Naive thymus-derived CD4-positive, alpha-beta T cell (primary cell): Measurements from ENCODE around the gene TM4SF18. TPM values are rescaled to one million over a fixed set of nuclear protein-coding genes. Genes with fewer than 3 reads are reported as not detected.

Experiments
- ATAC-seq: fragments of 150-1000 bp; cut with Tn5 transposase; 2 replicates; pipeline ENCODE4 v1.10.0; 2021; ENCODE audit warnings: mild to moderate bottlenecking, moderate library complexity
- CTCF ChIA-PET: fragments of 350-600 bp; sonication (Branson Sonifier 250); formaldehyde crosslinking; loops from one replicate; lab custom pipeline; 2021; ENCODE audit warnings: antibody characterized with exemption; lab: Charles Lee
- POLR2A ChIA-PET: fragments of 350-600 bp; sonication (Branson Sonifier 250); formaldehyde crosslinking; loops from one replicate; lab custom pipeline; 2021; ENCODE audit warnings: antibody characterized with exemption, inconsistent platforms; lab: Charles Lee
- DNase-seq, 9 donors: peaks; one replicate each; pipeline versions ENCODE4 v3.0.0 to v3.0.0-alpha.2; 2020 to 2022; ENCODE audit warnings: mixed read lengths in 1 of 9
- H3K27ac ChIP-seq: one replicate; pipeline ENCODE4 v1.7.0; 2013; ENCODE audit warnings: mild to moderate bottlenecking, low read depth, low read length, moderate library complexity
- H3K27me3 ChIP-seq, 2 donors: one replicate each; pipeline ENCODE4 v1.7.0; 2013; ENCODE audit warnings: low read length in 2 of 2, mild to moderate bottlenecking in 2 of 2, moderate library complexity in 2 of 2; ENCODE audit not compliant: control insufficient read depth in 2 of 2, insufficient read depth in 2 of 2
- H3K36me3 ChIP-seq, 3 experiments: 1 replicate in 2 of 3; 2 replicates in 1 of 3; pipeline ENCODE4 v1.7.0; 2013; ENCODE audit warnings: low read length in 3 of 3, mild to moderate bottlenecking in 3 of 3, moderate library complexity in 1 of 3; ENCODE audit not compliant: insufficient read depth in 3 of 3, control insufficient read depth in 2 of 3
- H3K4me1 ChIP-seq, 2 donors: one replicate each; pipeline ENCODE4 v1.7.0; 2013; ENCODE audit warnings: low read length in 2 of 2, mild to moderate bottlenecking in 2 of 2, moderate library complexity in 1 of 2; ENCODE audit not compliant: control insufficient read depth in 2 of 2, insufficient read depth in 2 of 2
- H3K4me3 ChIP-seq: 2 replicates; pipeline ENCODE4 v1.7.0; 2013; ENCODE audit warnings: mild to moderate bottlenecking, low read length
- H3K9me3 ChIP-seq, 3 experiments: 1 replicate in 2 of 3; 2 replicates in 1 of 3; pipeline ENCODE4 v1.7.0; 2013; ENCODE audit warnings: low read length in 3 of 3; ENCODE audit not compliant: control insufficient read depth in 2 of 3
- H3K27ac Mint-ChIP-seq, 9 donors: one replicate each; pipeline ENCODE4 v1.8.0; 2020 to 2022; ENCODE audit warnings: mixed read lengths in 9 of 9, mild to moderate bottlenecking in 8 of 9, moderate library complexity in 5 of 9, inconsistent platforms in 2 of 9
- H3K27me3 Mint-ChIP-seq, 5 donors: one replicate each; pipeline ENCODE4 v1.8.0; 2021 to 2022; ENCODE audit warnings: mixed read lengths in 5 of 5, mild to moderate bottlenecking in 1 of 5
- H3K36me3 Mint-ChIP-seq, 5 donors: one replicate each; pipeline ENCODE4 v1.8.0; 2020 to 2022; ENCODE audit warnings: mixed read lengths in 5 of 5, mild to moderate bottlenecking in 3 of 5, inconsistent platforms in 1 of 5
- H3K4me1 Mint-ChIP-seq, 7 donors: one replicate each; pipeline ENCODE4 v1.8.0; 2020 to 2022; ENCODE audit warnings: mixed read lengths in 7 of 7, mild to moderate bottlenecking in 3 of 7, inconsistent platforms in 1 of 7
- H3K4me3 Mint-ChIP-seq, 10 donors: one replicate each; pipeline ENCODE4 v1.8.0; 2020 to 2022; ENCODE audit warnings: mild to moderate bottlenecking in 10 of 10, mixed read lengths in 10 of 10, moderate library complexity in 6 of 10, inconsistent platforms in 2 of 10
- H3K9me3 Mint-ChIP-seq, 11 donors: one replicate each; pipeline ENCODE4 v1.8.0; 2020 to 2022; ENCODE audit warnings: mixed read lengths in 11 of 11, mild to moderate bottlenecking in 4 of 11, inconsistent platforms in 1 of 11, moderate library complexity in 1 of 11
- intact Hi-C, 2 donors: fragments of 100-400 bp; cut with micrococcal nuclease; formaldehyde crosslinking; loops; one replicate each; pipeline ENCODE4 v1.15.1; 2023
- polyA plus RNA-seq, 2 donors: library from polyadenylated mRNA; unstranded; fragments of 300-500 nt; fragmentation: Illumina TruSeq; gene quantifications; one replicate each; pipeline ENCODE4 v1.2.3, GENCODE V29; 2021
- total RNA-seq, 6 experiments: library from RNA in 5 of 6; stranded (reverse) in 5 of 6; gene quantifications; 1 replicate in 5 of 6; 2 replicates in 1 of 6; pipeline ENCODE4 v1.2.3 and lab custom pipeline; 2021 to 2026

Gene TM4SF18
- total and polyA plus RNA-seq, 7 experiments from 2014 or later = not detected

GRCh38 chr3:149278911-149279310 is 54.5 kb downstream of the TM4SF18 start:
- Mint-ChIP-seq H3K27ac (peak overlapping the region in 3 of 9 donors; percentile 23 to 39 (median 37)), H3K9me3 (no peaks in the 10 kb centered on the region), H3K4me3 (no peak overlapping the region), H3K36me3 (no peaks in the 10 kb centered on the region), H3K4me1 (peaks cover 6 to 17% (median 13%) of the 10 kb centered on the region in 7 donors), H3K27me3 (peaks cover 0 to 3% (median 0%) of the 10 kb centered on the region in 5 donors)
- Histone ChIP-seq H3K36me3 (no peaks in the 10 kb centered on the region), H3K9me3 (no peaks in the 10 kb centered on the region), H3K4me1 (peaks cover 4 to 13% of the 10 kb centered on the region in 2 donors), H3K4me3 (no peak overlapping the region), H3K27ac (no peak overlapping the region), H3K27me3 (no peaks in the 10 kb centered on the region)
- intact Hi-C loops = loop anchor here in 1 of 2 donors (10.0 kb wide), 1 partner anchor 536 kb away; the partner anchor contains the start of gene RNF13
- no peak for DNase-seq
- ChIA-PET POLR2A (no interaction called here), CTCF (interaction anchor here (3.4 kb wide), 1 partner anchor 159 kb away, joined by 19 read pairs; no protein-coding TSS in a partner anchor)
- ATAC-seq = no peak

- DNase-seq = peak in 6 of 9 donors; percentile 6 to 44 (median 37)
- POLR2A ChIA-PET = no interaction called here
- peaks cover 0 to 3% (median 0%) of the 10 kb centered on the region in 5 donors for H3K27me3 Mint-ChIP-seq
- peaks cover 6 to 17% (median 13%) of the 10 kb centered on the region in 7 donors for H3K4me1 Mint-ChIP-seq
- H3K9me3 Mint-ChIP-seq = no peaks in the 10 kb centered on the region
- Histone ChIP-seq H3K4me3 (peak overlapping the region; percentile 7), H3K4me1 (peaks cover 4 to 13% of the 10 kb centered on the region in 2 donors), H3K9me3 (no peaks in the 10 kb centered on the region), H3K36me3 (no peaks in the 10 kb centered on the region), H3K27ac (no peak overlapping the region), H3K27me3 (no peaks in the 10 kb centered on the region)
- H3K4me3 Mint-ChIP-seq = peak overlapping the region in 8 of 10 donors; percentile 57 to 91 (median 78)
- peak overlapping the region; percentile 20 to 94 (median 85) for H3K27ac Mint-ChIP-seq
- CTCF ChIA-PET = interaction anchor here (0.8 kb wide), 1 partner anchor 157 kb away, joined by 4 read pairs; no protein-coding TSS in a partner anchor
- H3K36me3 Mint-ChIP-seq = no peaks in the 10 kb centered on the region
- intact Hi-C loops = loop anchor here (1.0 to 10.0 kb wide), 2 partner anchors 191 to 537 kb away; partner anchors contain the start of genes HLTF (in 1 of the 2) and RNF13 (in 1 of the 2)
- peak; percentile 70 for ATAC-seq
Observed at GRCh38 chr3:149277331-149277813, 56.1 kb downstream of the TM4SF18 start.

GRCh38 chr3:149276619-149277018 is 56.8 kb downstream of the TM4SF18 start:
- DNase-seq (no peak), ATAC-seq (no peak)
- Histone ChIP-seq H3K27ac (no peak overlapping the region), H3K36me3 (no peaks in the 10 kb centered on the region), H3K4me3 (no peak overlapping the region), H3K9me3 (no peaks in the 10 kb centered on the region), H3K27me3 (no peaks in the 10 kb centered on the region), H3K4me1 (peaks cover 4 to 13% of the 10 kb centered on the region in 2 donors)
- H3K27ac Mint-ChIP-seq = peak overlapping the region in 5 of 9 donors; percentile 70 to 94 (median 82)
- no peaks in the 10 kb centered on the region for H3K9me3 Mint-ChIP-seq
- H3K27me3 Mint-ChIP-seq = peaks cover 0 to 3% (median 0%) of the 10 kb centered on the region in 5 donors
- H3K4me3 Mint-ChIP-seq = peak overlapping the region in 3 of 10 donors; percentile 70 to 91 (median 77)
- ChIA-PET CTCF (interaction anchor here (0.8 to 1.0 kb wide), 2 partner anchors 150 to 156 kb away, joined by 3 to 4 read pairs; no protein-coding TSS in a partner anchor), POLR2A (interaction anchor here (1.8 kb wide), 1 partner anchor 148 kb away, joined by 8 read pairs; the partner anchor contains the start of gene HPS3)
- intact Hi-C loops = loop anchor here (1.0 to 10.0 kb wide), 2 partner anchors 190 to 538 kb away; partner anchors contain the start of genes HLTF (in 1 of the 2) and RNF13 (in 1 of the 2)
- H3K4me1 Mint-ChIP-seq = peaks cover 6 to 17% (median 13%) of the 10 kb centered on the region in 7 donors
- no peaks in the 10 kb centered on the region for H3K36me3 Mint-ChIP-seq

GRCh38 chr3:149274220-149274619 is 59.2 kb downstream of the TM4SF18 start:
- Mint-ChIP-seq H3K27me3 (peaks cover 0 to 11% (median 0%) of the 10 kb centered on the region in 5 donors), H3K36me3 (no peaks in the 10 kb centered on the region), H3K9me3 (no peaks in the 10 kb centered on the region), H3K4me3 (no peak overlapping the region), H3K4me1 (peaks cover 6 to 17% (median 13%) of the 10 kb centered on the region in 7 donors), H3K27ac (no peak overlapping the region)
- intact Hi-C loops = loop anchor here (5.0 to 10.0 kb wide), 2 partner anchors 412 to 541 kb away; partner anchors contain the start of gene RNF13 (in 1 of the 2)
- Histone ChIP-seq H3K27ac (no peak overlapping the region), H3K4me3 (no peak overlapping the region), H3K27me3 (no peaks in the 10 kb centered on the region), H3K36me3 (no peaks in the 10 kb centered on the region), H3K4me1 (peaks cover 4 to 13% of the 10 kb centered on the region in 2 donors), H3K9me3 (no peaks in the 10 kb centered on the region)
- ChIA-PET CTCF (interaction anchor here (0.7 to 5.9 kb wide), 3 partner anchors 14 to 152 kb away, joined by 3 to 77 read pairs (median 3); no protein-coding TSS in a partner anchor), POLR2A (no interaction called here)
- DNase-seq = no peak
- no peak for ATAC-seq

GRCh38 chr3:149273096-149273751 is 60.2 kb downstream of the TM4SF18 start:
- intact Hi-C loops = loop anchor here (1.0 to 10.0 kb wide), 11 partner anchors 48 to 542 kb away; partner anchors contain the start of genes HPS3 (in 2 of the 2), GYG1 (in 1 of the 2), HLTF (in 1 of the 2) and RNF13 (in 1 of the 2)
- ChIA-PET POLR2A (no interaction called here), CTCF (interaction anchor here (0.7 to 5.9 kb wide), 6 partner anchors 143 to 413 kb away, joined by 3 to 77 read pairs (median 3); partner anchors contain the start of gene HPS3)
- Histone ChIP-seq H3K4me3 (no peak overlapping the region), H3K4me1 (peaks cover 4 to 13% of the 10 kb centered on the region in 2 donors), H3K36me3 (no peaks in the 10 kb centered on the region), H3K27me3 (no peaks in the 10 kb centered on the region), H3K9me3 (no peaks in the 10 kb centered on the region), H3K27ac (no peak overlapping the region)
- Mint-ChIP-seq H3K27ac (no peak overlapping the region), H3K27me3 (peaks cover 0 to 15% (median 0%) of the 10 kb centered on the region in 5 donors), H3K4me3 (no peak overlapping the region), H3K9me3 (no peaks in the 10 kb centered on the region), H3K4me1 (peaks cover 6 to 14% (median 13%) of the 10 kb centered on the region in 7 donors), H3K36me3 (no peaks in the 10 kb centered on the region)
- ATAC-seq (peak; percentile 92), DNase-seq (peak in 7 of 9 donors; percentile 19 to 67 (median 52))

GRCh38 chr3:149271669-149272068 is 61.8 kb downstream of the TM4SF18 start:
- Mint-ChIP-seq H3K27ac (no peak overlapping the region), H3K9me3 (no peaks in the 10 kb centered on the region), H3K4me1 (peaks cover 0 to 1% (median under 1%) of the 10 kb centered on the region in 7 donors), H3K27me3 (peaks cover 0 to 18% (median 0%) of the 10 kb centered on the region in 5 donors), H3K36me3 (no peaks in the 10 kb centered on the region), H3K4me3 (no peak overlapping the region)
- H3K36me3 ChIP-seq = no peaks in the 10 kb centered on the region
- CTCF ChIA-PET = interaction anchor here (0.7 to 5.9 kb wide), 4 partner anchors 49 to 316 kb away, joined by 3 to 77 read pairs (median 3); no protein-coding TSS in a partner anchor
- DNase-seq (no peak), ATAC-seq (no peak)
- intact Hi-C loops = loop anchor here (2.0 to 10.0 kb wide), 5 partner anchors 47 to 543 kb away; partner anchors contain the start of genes HPS3 (in 2 of the 2) and RNF13 (in 1 of the 2)
- no peak overlapping the region for H3K4me3 ChIP-seq
- H3K27me3 ChIP-seq = no peaks in the 10 kb centered on the region
- POLR2A ChIA-PET = no interaction called here
- no peaks in the 10 kb centered on the region for H3K9me3 ChIP-seq
- H3K4me1 ChIP-seq = peaks cover 0 to 3% of the 10 kb centered on the region in 2 donors
- no peak overlapping the region for H3K27ac ChIP-seq
